GM21381 (cell line): ENCODE data around the gene RNF113A.
"Not testable (repeated sequence)": the region's sequence is repeated elsewhere in the genome, so short reads cannot be mapped to it uniquely, and the experiment has no call there.

Experiments
- ATAC-seq: cut with Tn5 transposase; IDR thresholded peaks from one replicate; pipeline ENCODE4 v1.9.1; 2021; ENCODE audit warnings: mild to moderate bottlenecking, moderate library complexity; ENCODE audit not compliant: unreplicated experiment

The RNF113A gene

GRCh38 chrX:119871599-119872395, at the start of gene RNF113A, which contains the start of gene NDUFA1:
TSS of gene RNF113A (minus strand) at chrX:119871733. CDS start at chrX:119871613, 120 bp downstream.
TSS of gene NDUFA1 (plus strand) at chrX:119871832. CDS start at chrX:119871912, 80 bp downstream.
- ATAC-seq, result peak; percentile 94

- no peak for ATAC-seq
Measured at GRCh38 chrX:119919835-119920585, 48.5 kb upstream of the RNF113A start.

- no peak for ATAC-seq
Measured at GRCh38 chrX:119917877-119918276, 46.3 kb upstream of the RNF113A start.

GRCh38 chrX:119916310-119916709, 44.8 kb upstream of the RNF113A start:
- ATAC-seq, result no peak

GRCh38 chrX:119900976-119901375, 29.4 kb upstream of the RNF113A start:
- ATAC-seq, result no peak

- no peak for ATAC-seq
Measured at GRCh38 chrX:119899125-119899524, 27.6 kb upstream of the RNF113A start.

GRCh38 chrX:119895843-119896326, 24.4 kb upstream of the RNF113A start, which contains the start of gene AKAP14:
TSS of gene AKAP14 (plus strand) at chrX:119895893. CDS start at chrX:119903224, 7,331 bp downstream.
- ATAC-seq, result no peak

- not testable (repeated sequence) for ATAC-seq
Measured at GRCh38 chrX:119891961-119892692, 20.6 kb upstream of the RNF113A start.

- ATAC-seq, result not testable (repeated sequence)
Measured at GRCh38 chrX:119890626-119891025, 19.1 kb upstream of the RNF113A start.

GRCh38 chrX:119887721-119888425, 16.3 kb upstream of the RNF113A start:
- ATAC-seq, result peak; percentile 77

- ATAC-seq, result no peak
Measured at GRCh38 chrX:119885554-119886428, 14.3 kb upstream of the RNF113A start.

GRCh38 chrX:119880552-119881437, 9.3 kb upstream of the RNF113A start:
- ATAC-seq, result peak; percentile 79

- no peak for ATAC-seq
Measured at GRCh38 chrX:119880076-119880475, 8.5 kb upstream of the RNF113A start.

- ATAC-seq, result no peak
Measured at GRCh38 chrX:119878740-119879139, 7.2 kb upstream of the RNF113A start.

- ATAC-seq, result peak; percentile 40
Measured at GRCh38 chrX:119871245-119871598, 311 bp downstream of the RNF113A start.

GRCh38 chrX:119870626-119871131, 854 bp downstream of the RNF113A start:
- peak; percentile 16 for ATAC-seq

GRCh38 chrX:119853444-119853843, 18.1 kb downstream of the RNF113A start:
- no peak for ATAC-seq
